H1 (cell line): ENCODE measurements around the gene HDDC3. TPM values are rescaled to one million over a fixed set of nuclear protein-coding genes. Genes with fewer than 3 reads are reported as not detected.

Experiments used
- CTCF ChIA-PET: fragments of 300-600 bp; sonication (Branson Sonifier 250); formaldehyde crosslinking; loops from one replicate; lab custom pipeline; 2021; ENCODE audit not compliant: partially characterized antibody; lab: Charles Lee
- POLR2A ChIA-PET: fragments of 300-600 bp; sonication (Branson Sonifier 250); formaldehyde crosslinking; loops from one replicate; lab custom pipeline; 2021; ENCODE audit warnings: inconsistent platforms; ENCODE audit not compliant: partially characterized antibody; lab: Charles Lee
- DNase-seq, 2 experiments: peaks; one replicate each; pipeline versions ENCODE4 v3.0.0 to v3.0.0-alpha.2; 2010 to 2022; ENCODE audit warnings: low spot score in 2 of 2, low read depth in 1 of 2, mixed read lengths in 1 of 2
- FAIRE-seq: peaks from 2 replicates; lab custom pipeline; 2011; peaks lifted over from hg19 to GRCh38; lab: Jason Lieb, UNC
- H2AFZ ChIP-seq: 2 replicates; pipeline ENCODE4 v1.8.1; 2012; ENCODE audit warnings: low read length, inconsistent platforms
- H2AK5ac ChIP-seq: 2 replicates; pipeline ENCODE4 v1.6.1; 2013; ENCODE audit warnings: low read depth, low read length
- H2BK120ac ChIP-seq: replicated peaks from 2 replicates; pipeline ENCODE3; 2013; ENCODE audit warnings: low read depth, low read length, inconsistent platforms
- H2BK12ac ChIP-seq: 2 replicates; pipeline ENCODE4 v1.6.1; 2013; ENCODE audit warnings: low read depth, low read length
- H2BK15ac ChIP-seq: 2 replicates; pipeline ENCODE4 v1.6.1; 2013; ENCODE audit warnings: low read length
- H2BK20ac ChIP-seq: 2 replicates; pipeline ENCODE4 v1.6.1; 2013; ENCODE audit warnings: low read length
- H2BK5ac ChIP-seq: 2 replicates; pipeline ENCODE4 v1.6.1; 2013; ENCODE audit warnings: low read depth, low read length
- H3K14ac ChIP-seq: 2 replicates; pipeline ENCODE4 v1.6.1; 2013; ENCODE audit warnings: inconsistent platforms; ENCODE audit not compliant: insufficient read length
- H3K18ac ChIP-seq: 2 replicates; pipeline ENCODE4 v1.6.1; 2013; ENCODE audit warnings: low read length; ENCODE audit errors: extremely low read depth
- H3K23ac ChIP-seq: 2 replicates; pipeline ENCODE4 v1.6.1; 2013; ENCODE audit warnings: inconsistent platforms; ENCODE audit not compliant: insufficient read length
- H3K23me2 ChIP-seq: 2 replicates; pipeline ENCODE4 v1.6.1; 2013; ENCODE audit warnings: low read depth, low read length
- H3K27ac ChIP-seq: 2 replicates; pipeline ENCODE4 v1.6.1; 2011; ENCODE audit warnings: low read depth, low read length, inconsistent platforms
- H3K27me3 ChIP-seq, 4 experiments: replicated peaks in 1 of 4; 1 replicate in 1 of 4; 2 replicates in 3 of 4; pipeline versions ENCODE4 v1.6.1 to v1.8.1; 2011 to 2013; ENCODE audit warnings: low read length in 3 of 4, mild to moderate bottlenecking in 3 of 4, inconsistent platforms in 2 of 4, mixed read lengths in 2 of 4, moderate library complexity in 1 of 4; ENCODE audit not compliant: control insufficient read depth in 3 of 4, insufficient read depth in 3 of 4; ENCODE audit errors: extremely low read depth in 1 of 4
- H3K36me3 ChIP-seq, 4 experiments: 2 replicates each; pipeline versions ENCODE4 v1.6.1 to v1.8.1; 2011 to 2013; ENCODE audit warnings: mild to moderate bottlenecking in 4 of 4, low read length in 3 of 4, moderate library complexity in 2 of 4, control low read depth in 1 of 4, inconsistent platforms in 1 of 4; ENCODE audit not compliant: insufficient read depth in 4 of 4, control insufficient read depth in 2 of 4
- H3K4ac ChIP-seq: replicated peaks from 2 replicates; pipeline ENCODE3; 2013; ENCODE audit warnings: low read length, low read depth, mixed read lengths, inconsistent platforms; ENCODE audit not compliant: insufficient read length
- H3K4me1 ChIP-seq, 4 experiments: replicated peaks in 1 of 4; 1 replicate in 1 of 4; 2 replicates in 3 of 4; pipeline versions ENCODE4 v1.6.1 to v1.8.1; 2011 to 2013; ENCODE audit warnings: low read length in 3 of 4, inconsistent platforms in 2 of 4, mixed read lengths in 1 of 4; ENCODE audit not compliant: insufficient read depth in 4 of 4, control insufficient read depth in 3 of 4
- H3K4me2 ChIP-seq, 2 experiments: 2 replicates each; pipeline versions ENCODE4 v1.6.1 to v1.8.1; 2011 to 2013; ENCODE audit warnings: low read depth in 2 of 2, low read length in 2 of 2, control low read depth in 1 of 2, inconsistent platforms in 1 of 2, mild to moderate bottlenecking in 1 of 2; ENCODE audit not compliant: insufficient read depth in 1 of 2
- H3K4me3 ChIP-seq, 4 experiments: fragments of 200-600, 300-600 bp in 1 of 4; sonication (generic), shearing (Covaris generic), sonication (Bioruptor Twin) in 1 of 4; 2 replicates each; pipeline versions ENCODE4 v1.5.1 to v1.8.1; 2011 to 2016; ENCODE audit warnings: low read length in 4 of 4, low read depth in 3 of 4, control low read depth in 2 of 4, inconsistent platforms in 2 of 4, mild to moderate bottlenecking in 2 of 4, mixed read lengths in 1 of 4, moderate library complexity in 1 of 4; ENCODE audit not compliant: insufficient read depth in 2 of 4; ENCODE audit errors: extremely low read depth in 1 of 4
- H3K56ac ChIP-seq: replicated peaks from 2 replicates; pipeline ENCODE3; 2013; ENCODE audit warnings: low read depth, mild to moderate bottlenecking, mixed read lengths, low read length, inconsistent platforms; ENCODE audit not compliant: insufficient read length
- H3K79me1 ChIP-seq: 2 replicates; pipeline ENCODE4 v1.6.1; 2013; ENCODE audit warnings: low read depth, low read length, control low read depth
- H3K79me2 ChIP-seq, 2 experiments: 2 replicates each; pipeline versions ENCODE4 v1.6.1 to v1.8.1; 2012 to 2013; ENCODE audit warnings: low read length in 2 of 2, mild to moderate bottlenecking in 2 of 2, inconsistent platforms in 1 of 2; ENCODE audit not compliant: insufficient read depth in 2 of 2, control insufficient read depth in 1 of 2
- H3K9ac ChIP-seq, 4 experiments: replicated peaks in 1 of 4; 1 replicate in 1 of 4; 2 replicates in 3 of 4; pipeline versions ENCODE4 v1.6.1 to v1.8.1; 2011 to 2013; ENCODE audit warnings: low read depth in 3 of 4, low read length in 3 of 4, control low read depth in 2 of 4, mild to moderate bottlenecking in 2 of 4, moderate library complexity in 2 of 4, inconsistent platforms in 1 of 4; ENCODE audit errors: extremely low read depth in 1 of 4
- H3K9me3 ChIP-seq, 2 experiments: 2 replicates each; pipeline versions ENCODE4 v1.6.1 to v1.8.1; 2012 to 2013; ENCODE audit warnings: mild to moderate bottlenecking in 2 of 2, moderate library complexity in 2 of 2, control low read depth in 1 of 2, inconsistent platforms in 1 of 2, low read depth in 1 of 2, low read length in 1 of 2, mixed read lengths in 1 of 2; ENCODE audit not compliant: insufficient read depth in 2 of 2
- H4K20me1 ChIP-seq, 2 experiments: replicated peaks in 1 of 2; 2 replicates each; pipeline versions ENCODE3 to v1.8.1; 2011 to 2013; ENCODE audit warnings: inconsistent platforms in 2 of 2, low read length in 2 of 2, mild to moderate bottlenecking in 1 of 2; ENCODE audit not compliant: insufficient read depth in 2 of 2, control insufficient read depth in 1 of 2
- H4K5ac ChIP-seq: 2 replicates; pipeline ENCODE4 v1.6.1; 2013; ENCODE audit warnings: low read length, low read depth, mixed read lengths, inconsistent platforms; ENCODE audit not compliant: insufficient read length
- H4K8ac ChIP-seq: 2 replicates; pipeline ENCODE4 v1.8.0; 2013; ENCODE audit warnings: mild to moderate bottlenecking, moderate library complexity, low read length, inconsistent platforms; ENCODE audit not compliant: insufficient read depth; ENCODE audit errors: extremely low read depth
- H4K91ac ChIP-seq: replicated peaks from 2 replicates; pipeline ENCODE3; 2013; ENCODE audit warnings: low read length, mixed read lengths, inconsistent platforms; ENCODE audit not compliant: insufficient read length
- ATF3 ChIP-seq: IDR thresholded peaks from 2 replicates; pipeline ENCODE4 v1.6.1; 2011; ENCODE audit warnings: low read depth, mild to moderate bottlenecking, low read length; ENCODE audit not compliant: insufficient read depth
- BRCA1 ChIP-seq: IDR thresholded peaks from 2 replicates; pipeline ENCODE4 v1.6.1; 2012; ENCODE audit warnings: low read depth, low read length, improper control_type of control experiment
- CHD2 ChIP-seq: IDR thresholded peaks from 2 replicates; pipeline ENCODE4 v1.6.1; 2012; ENCODE audit warnings: low read length, improper control_type of control experiment
- CREB1 ChIP-seq: IDR thresholded peaks from 2 replicates; pipeline ENCODE4 v1.6.1; 2012; ENCODE audit warnings: inconsistent platforms
- E2F6 ChIP-seq: IDR thresholded peaks from 2 replicates; pipeline ENCODE4 v1.6.1; 2012; ENCODE audit warnings: inconsistent platforms
- KDM5A ChIP-seq: fragments of 200-600 bp; IDR thresholded peaks from 2 replicates; pipeline ENCODE4 v1.7.1; 2012; ENCODE audit warnings: mild to moderate bottlenecking, low read length, inconsistent platforms, mixed read lengths
- MAFK ChIP-seq: IDR thresholded peaks from 2 replicates; pipeline ENCODE4 v1.6.1; 2012; ENCODE audit warnings: low read depth, mild to moderate bottlenecking, improper control_type of control experiment, low read length
- NRF1 ChIP-seq: IDR thresholded peaks from 2 replicates; pipeline ENCODE4 v1.6.1; 2011; ENCODE audit warnings: mild to moderate bottlenecking, low read depth, low read length, improper control_type of control experiment
- POLR2A ChIP-seq, 2 experiments: IDR thresholded peaks; 1 replicate in 1 of 2; 2 replicates in 1 of 2; pipeline ENCODE4 v1.6.1; 2011; ENCODE audit warnings: low read depth in 2 of 2, low read length in 2 of 2, mild to moderate bottlenecking in 2 of 2; ENCODE audit errors: control extremely low read depth in 1 of 2
- RNF2 ChIP-seq: fragments of 200-900, 300-1000 bp; sonication (generic); IDR thresholded peaks from 2 replicates; pipeline ENCODE4 v1.7.1; 2016; ENCODE audit warnings: borderline replicate concordance, low read depth, mild to moderate bottlenecking, antibody characterized with exemption, low read length; ENCODE audit not compliant: poor library complexity, severe bottlenecking; ENCODE audit errors: missing control alignments
- SIX5 ChIP-seq: IDR thresholded peaks from 2 replicates; pipeline ENCODE4 v1.6.1; 2011; ENCODE audit warnings: mild to moderate bottlenecking, low read depth, low read length
- SRF ChIP-seq: IDR thresholded peaks from 2 replicates; pipeline ENCODE4 v1.6.1; 2011; ENCODE audit warnings: mild to moderate bottlenecking, low read depth, low read length, moderate library complexity
- TEAD4 ChIP-seq: IDR thresholded peaks from 2 replicates; pipeline ENCODE4 v1.6.1; 2012; ENCODE audit warnings: low read depth, low read length, inconsistent platforms, mixed read lengths
- WGBS, 2 experiments: shearing (Covaris generic) in 1 of 2; methylation state at CpG; one replicate each; pipeline versions ENCODE4 v1.1.6 to v1.1.7; 2013 to 2015; ENCODE audit warnings: low lambda C conversion rate in 2 of 2, mixed read lengths in 2 of 2, inconsistent platforms in 1 of 2, low coverage in 1 of 2, missing lambda C conversion rate in 1 of 2; ENCODE audit not compliant: insufficient replicate concordance in 2 of 2, insufficient coverage in 1 of 2, insufficient read length in 1 of 2; ENCODE audit errors: extremely low coverage in 1 of 2, missing lambda C conversion rate in 1 of 2; 5-methylcytosine and 5-hydroxymethylcytosine counted together
- polyA plus RNA-seq, 7 experiments: library from polyadenylated mRNA; depleted of rRNA in 3 of 7; stranded (reverse) in 5 of 7; unstranded in 2 of 7; fragments of >200 nt in 5 of 7; fragments of 200-250 nt in 2 of 7; gene quantifications; 1 replicate in 5 of 7; 2 replicates in 1 of 7; 4 replicates in 1 of 7; pipeline versions ENCODE4 v1.2.1 to v1.2.3, GENCODE V29; 2011 to 2013; ENCODE audit warnings: missing spikeins in 2 of 7, mixed read lengths in 2 of 7
- total RNA-seq: library from RNA; stranded (reverse); fragmentation: NEBNext Ultra II Directional; extraction: Animal tissue kit (Norgen Biotek cat#: 25700); gene quantifications from 2 replicates; pipeline ENCODE4 v1.2.1, GENCODE V29; 2021

Gene HDDC3
- total and polyA plus RNA-seq, 2 of the 8 experiments (the other 6 are each of a cell fraction or from before 2014, with no cell fraction given) = 16.3 to 16.5 TPM

- H3K4me2 ChIP-seq = no peak overlapping the region
- no peak overlapping the region for H2BK5ac ChIP-seq
- ChIA-PET CTCF (interaction anchor here (0.6 to 13.3 kb wide), 4 partner anchors 13 to 469 kb away, joined by 3 to 187 read pairs (median 84); partner anchors contain the start of genes FES, HDDC3 and UNC45A), POLR2A (interaction anchor here (1.1 kb wide), 1 partner anchor 16 kb away, joined by 4 read pairs; no protein-coding TSS in a partner anchor)
- no peak overlapping the region for H4K91ac ChIP-seq
- H2AFZ ChIP-seq = no peak overlapping the region
- no peaks in the 10 kb centered on the region for H3K9me3 ChIP-seq
- WGBS, 2 experiments = 81% methylated on average over 15 of the region's 15 CpGs; no CpG with 5 or more reads in 1 of the 2 experiments
- H3K56ac ChIP-seq = no peak overlapping the region
- no peak overlapping the region for H2BK15ac ChIP-seq
- peaks cover 0 to 16% (median 8%) of the 10 kb centered on the region in 4 experiments; a peak in 5 of 7 replicates for H3K27me3 ChIP-seq
- H3K79me2 ChIP-seq = no peaks in the 10 kb centered on the region
- H2BK20ac ChIP-seq = no peak overlapping the region
- DNase-seq = no peak
- no peak overlapping the region for H3K9ac ChIP-seq
- peaks cover 3 to 6% (median 4%) of the 10 kb centered on the region in 4 experiments; a peak in 6 of 7 replicates for H3K4me1 ChIP-seq
- H2BK12ac ChIP-seq = no peak overlapping the region
- H3K79me1 ChIP-seq = no peaks in the 10 kb centered on the region
- H3K36me3 ChIP-seq = no peaks in the 10 kb centered on the region; a peak in 3 of 8 replicates
- TF ChIP-seq E2F6 (no peak), MAFK (no peak), SRF (no peak), CREB1 (no peak), RNF2 (no peak), BRCA1 (no peak), TEAD4 (no peak), POLR2A (IDR thresholded peaks at IDR 0.05; ENCODE audit: control extremely low read depth in 1 of 2, low read depth in 2 of 2, low read length in 2 of 2) (no peak), CHD2 (no peak), SIX5 (no peak), NRF1 (no peak), KDM5A (no peak), ATF3 (no peak)
- TF ChIP-seq, all 59 proteins: peak for 0
- H3K4me3 ChIP-seq = no peak overlapping the region
- no peak overlapping the region for H3K4ac ChIP-seq
- H2AK5ac ChIP-seq = no peak overlapping the region
- no peak overlapping the region for H3K27ac ChIP-seq
- H3K14ac ChIP-seq = no peak overlapping the region
- H4K8ac ChIP-seq = no peak overlapping the region
- H3K23me2 ChIP-seq = peaks cover 13% of the 10 kb centered on the region; the same call in 1 of the 2 replicates
- no peak overlapping the region for H3K18ac ChIP-seq
- peaks cover 0 to 6% of the 10 kb centered on the region in 2 experiments for H4K20me1 ChIP-seq
- FAIRE-seq = no peak
- H2BK120ac ChIP-seq = no peak overlapping the region
- no peak overlapping the region for H3K23ac ChIP-seq
- no peak overlapping the region for H4K5ac ChIP-seq
Measured at GRCh38 chr15:90907051-90907660, 25.2 kb downstream of the HDDC3 start.
